GM13976 (cell line): Measurements from ENCODE around the gene UBALD1.
A peak's percentile ranks its signal among the peaks of the same experiment; 100 is the strongest.

Source experiments
- DNase-seq: peaks from one replicate; pipeline ENCODE4 v3.0.0; 2012; ENCODE audit warnings: low spot score
- CTCF ChIP-seq: IDR thresholded peaks from 2 replicates; pipeline ENCODE4 v1.5.1; 2012; ENCODE audit warnings: borderline replicate concordance, mild to moderate bottlenecking; ENCODE audit not compliant: insufficient read depth; ENCODE audit errors: extremely low read depth, missing control alignments, control extremely low read depth
- in situ Hi-C: fragments of 300-500 bp; cut with MboI; formaldehyde crosslinking; loops from one replicate; pipeline ENCODE4 v1.12.0; 2022; ENCODE audit warnings: low sequenced_read_pairs, mixed read lengths, inconsistent platforms; ENCODE audit not compliant: unreplicated experiment

The UBALD1 gene

GRCh38 chr16:4616047-4616811 is 1.5 kb upstream of the UBALD1 start:
- peak; percentile 97 for DNase-seq
- in situ Hi-C loops, result no loop called here
- TF ChIP-seq CTCF, result peak; percentile 66

- DNase-seq, result no peak
- in situ Hi-C loops, result no loop called here
- no peak for TF ChIP-seq CTCF
Observed at GRCh38 chr16:4615384-4616046, 827 bp upstream of the UBALD1 start.

GRCh38 chr16:4613636-4614570 is 785 bp downstream of the UBALD1 start:
- peak; percentile 72 for DNase-seq
- no peak for TF ChIP-seq CTCF
- in situ Hi-C loops, result no loop called here

- no peak for DNase-seq
- in situ Hi-C loops, result no loop called here
- no peak for TF ChIP-seq CTCF
Observed at GRCh38 chr16:4612977-4613635, 1.6 kb downstream of the UBALD1 start.

GRCh38 chr16:4612474-4612931 is 2.2 kb downstream of the UBALD1 start:
- in situ Hi-C loops, result no loop called here
- DNase-seq, result peak; percentile 33
- TF ChIP-seq CTCF, result no peak
